Measurements from ENCODE around the gene CLCN4.

Gene CLCN4

GRCh38 chrX:10142041-10142599 lies 14.7 kb upstream of the CLCN4 start:
- TF ChIP-seq ZFX (IDR thresholded peaks at IDR 0.05; ENCODE audit: borderline replicate concordance) (no peak), CTCF (IDR thresholded peaks at IDR 0.05) (no peak)
- no peak overlapping the region for H3K27ac ChIP-seq

DNA sequence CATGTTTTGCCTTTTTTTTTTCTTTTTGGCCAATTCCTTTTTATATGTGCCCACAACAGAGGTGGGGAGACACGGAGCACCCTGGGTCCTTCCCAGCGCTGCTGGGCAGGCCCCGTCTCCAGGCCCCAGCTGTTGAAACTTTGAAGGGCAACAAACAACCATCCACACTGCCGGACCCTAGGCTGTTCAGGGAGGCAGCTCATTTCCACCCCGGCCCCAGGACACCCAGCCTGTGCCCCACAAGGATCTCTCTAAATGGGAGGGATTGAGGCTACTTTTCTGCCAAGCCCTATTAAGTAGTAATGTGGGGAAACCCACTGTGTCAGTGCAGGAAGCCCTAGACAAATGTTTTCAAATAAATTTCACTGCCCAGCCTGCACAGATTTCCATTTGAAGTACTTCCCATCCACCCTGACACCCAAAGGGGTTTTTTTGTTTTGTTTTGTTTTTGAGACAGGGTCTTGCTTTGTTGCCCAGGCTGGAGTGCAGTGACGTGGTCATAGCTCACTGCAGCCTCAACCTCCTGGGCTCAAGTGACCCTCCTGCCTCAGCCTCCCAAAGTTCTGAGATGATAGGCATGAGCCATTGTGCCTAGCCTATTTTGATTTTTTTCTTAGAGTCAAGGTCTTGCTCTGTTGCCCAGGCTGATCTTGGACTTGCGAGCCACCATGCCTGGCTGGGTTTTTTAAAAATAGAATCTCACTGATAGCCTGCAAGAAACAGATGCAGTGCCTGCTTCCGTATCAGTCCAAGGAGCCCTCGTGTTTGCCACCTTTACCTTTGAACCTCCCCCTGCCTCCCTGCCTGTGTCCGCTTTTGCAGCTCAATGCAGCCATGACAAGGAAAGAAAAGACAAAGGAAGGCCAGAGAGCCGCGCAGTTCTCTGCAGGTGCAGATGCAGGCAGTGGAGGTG lies 13.4 kb upstream of the CLCN4 start:
- no peak overlapping the region for H3K27ac ChIP-seq
- no peak for TF ChIP-seq ZFX (IDR thresholded peaks at IDR 0.05; ENCODE audit: borderline replicate concordance)
- TF ChIP-seq CTCF (IDR thresholded peaks at IDR 0.05) = no peak

DNA sequence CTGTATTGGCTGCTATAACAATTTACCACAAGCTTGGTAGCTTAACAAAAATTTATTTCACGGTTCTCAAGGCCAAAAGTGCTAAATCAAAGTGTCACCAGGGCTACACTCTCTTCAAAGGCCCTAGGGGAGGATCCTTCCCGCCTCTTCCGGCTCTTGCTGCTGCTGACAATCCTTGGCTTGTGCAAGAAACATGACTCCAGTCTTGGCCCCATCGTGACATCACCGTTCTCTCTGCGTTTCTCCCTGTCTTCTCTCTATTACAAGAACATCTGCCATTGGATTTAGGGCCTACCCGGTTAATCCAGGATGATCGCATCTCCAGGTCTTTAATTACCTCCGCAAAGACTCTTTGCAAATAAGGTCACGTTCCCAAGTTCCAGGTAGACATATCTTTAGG lies 10.4 kb upstream of the CLCN4 start:
- no peak overlapping the region for H3K27ac ChIP-seq
- TF ChIP-seq ZFX (IDR thresholded peaks at IDR 0.05; ENCODE audit: borderline replicate concordance) (no peak), CTCF (IDR thresholded peaks at IDR 0.05) (no peak)

- no peak overlapping the region for H3K27ac ChIP-seq
- no peak for TF ChIP-seq CTCF (IDR thresholded peaks at IDR 0.05)
Observed at GRCh38 chrX:10152086-10152485, 4.7 kb upstream of the CLCN4 start.

DNA sequence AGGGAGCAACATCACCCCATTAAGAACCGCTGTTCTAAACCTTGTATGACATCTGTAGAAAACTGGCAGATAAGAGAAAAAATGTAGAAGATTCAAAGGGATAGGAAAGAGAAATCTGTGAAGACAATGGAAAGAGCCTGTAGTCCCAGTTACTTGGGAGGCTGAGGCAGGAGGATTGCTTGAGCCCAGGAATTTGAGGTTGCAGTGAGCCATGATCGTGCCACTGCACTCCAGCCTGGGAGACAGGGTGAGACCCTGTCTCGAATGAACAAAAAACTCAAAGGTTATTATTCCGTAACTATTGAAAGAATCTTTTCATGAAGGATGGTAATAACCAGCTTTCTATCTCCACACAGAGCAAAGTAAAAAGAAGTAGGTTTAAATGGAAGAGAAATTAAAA lies 1.6 kb upstream of the CLCN4 start:
- TF ChIP-seq CTCF (IDR thresholded peaks at IDR 0.05) = no peak
- no peak for TF ChIP-seq ZFX (IDR thresholded peaks at IDR 0.05; ENCODE audit: borderline replicate concordance)

DNA sequence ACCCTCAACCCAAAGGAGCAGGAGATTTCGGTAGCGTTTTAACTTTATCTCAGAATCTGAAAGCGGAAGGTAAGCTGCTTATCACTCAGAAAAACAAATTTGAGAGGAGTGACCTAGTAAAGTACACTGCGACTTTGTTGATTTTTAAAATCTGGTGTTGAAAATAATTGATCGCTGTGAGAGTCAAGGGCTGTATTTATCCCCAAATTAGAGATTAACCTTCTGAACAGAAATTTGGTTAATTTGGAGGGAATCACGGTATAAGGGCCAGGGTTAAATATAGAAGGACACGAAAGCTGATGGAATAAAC lies 212 bp downstream of the CLCN4 start:
- no peak overlapping the region for H3K27ac ChIP-seq
- no peak for TF ChIP-seq CTCF (IDR thresholded peaks at IDR 0.05)
- TF ChIP-seq ZFX (IDR thresholded peaks at IDR 0.05; ENCODE audit: borderline replicate concordance) = no peak

More for the DNA sequence above, 1.6 kb upstream of the CLCN4 start:
- no peak overlapping the region for H3K27ac ChIP-seq

- H3K27ac ChIP-seq = no peak overlapping the region
Observed at GRCh38 chrX:10157543-10157942, 768 bp downstream of the CLCN4 start.

More at GRCh38 chrX:10157543-10157942, 768 bp downstream of the CLCN4 start:
- TF ChIP-seq ZFX (IDR thresholded peaks at IDR 0.05; ENCODE audit: borderline replicate concordance) (no peak), CTCF (IDR thresholded peaks at IDR 0.05) (no peak)

All from 22Rv1 (cell line).